ENCODE data around the gene ALX1. TPM values are rescaled to one million over a fixed set of nuclear protein-coding genes. Genes with fewer than 3 reads are reported as not detected.

Gene ALX1
- total and polyA plus RNA-seq, 2 donors (not counting 1 experiment from before 2014, with no cell fraction given) = not detected

- Histone ChIP-seq H3K4me2 (ENCODE audit: extremely low read depth, insufficient read depth, low read length) (no peak overlapping the region), H4K20me1 (ENCODE audit: control insufficient read depth, extremely low read depth, insufficient read depth, low read length) (no peaks in the 10 kb centered on the region), H3K36me3 (ENCODE audit: control insufficient read depth, insufficient read depth, low read length) (no peaks in the 10 kb centered on the region), H3K9me3 (ENCODE audit: control insufficient read depth, insufficient read depth, low read depth, low read length) (no peaks in the 10 kb centered on the region), H3K4me1 (ENCODE audit: control insufficient read depth, extremely low read depth, insufficient read depth, low read length) (no peaks in the 10 kb centered on the region), H3K27me3 (ENCODE audit: control insufficient read depth, insufficient read depth, low read length) (no peaks in the 10 kb centered on the region), H3K79me2 (ENCODE audit: control insufficient read depth, insufficient read depth, low read length) (no peaks in the 10 kb centered on the region), H3K4me3 (replicated peaks in 1 of 4; ENCODE audit: control extremely low read depth in 1 of 4, insufficient read depth in 1 of 4, low read depth in 3 of 4, low read length in 4 of 4) (no peak overlapping the region), H3K9ac (ENCODE audit: insufficient read depth, low read length) (no peak overlapping the region), H3K27ac (ENCODE audit: insufficient read depth, low read length) (no peak overlapping the region), H2AFZ (ENCODE audit: low read length) (no peak overlapping the region)
- DNase-seq (ENCODE audit: low read depth in 2 of 2) = no peak
- no peak for TF ChIP-seq EZH2 (IDR thresholded peaks at IDR 0.05; ENCODE audit: low read length, missing control alignments)
- TF ChIP-seq CTCF (conservative IDR thresholded peaks at IDR 0.05 in 1 of 2, IDR thresholded peaks at IDR 0.05 in 1 of 2; ENCODE audit: low read depth in 1 of 2, low read length in 2 of 2) = no peak
These were observed 28.4 kb downstream of the ALX1 start for GRCh38 chr12:85308374-85308773.

GRCh38 chr12:85309125-85309566 lies 29.1 kb downstream of the ALX1 start:
- no peak overlapping the region for H3K9ac ChIP-seq (ENCODE audit: insufficient read depth, low read length)
- H3K4me1 ChIP-seq (ENCODE audit: control insufficient read depth, extremely low read depth, insufficient read depth, low read length) = no peaks in the 10 kb centered on the region
- TF ChIP-seq CTCF (conservative IDR thresholded peaks at IDR 0.05 in 1 of 2, IDR thresholded peaks at IDR 0.05 in 1 of 2; ENCODE audit: low read depth in 1 of 2, low read length in 2 of 2) = no peak
- no peak for TF ChIP-seq EZH2 (IDR thresholded peaks at IDR 0.05; ENCODE audit: low read length, missing control alignments)
- no peak overlapping the region for H3K27ac ChIP-seq (ENCODE audit: insufficient read depth, low read length)
- H3K27me3 ChIP-seq (ENCODE audit: control insufficient read depth, insufficient read depth, low read length) = no peaks in the 10 kb centered on the region
- DNase-seq (ENCODE audit: low read depth in 2 of 2) = no peak
- no peaks in the 10 kb centered on the region for H3K36me3 ChIP-seq (ENCODE audit: control insufficient read depth, insufficient read depth, low read length)
- no peaks in the 10 kb centered on the region for H4K20me1 ChIP-seq (ENCODE audit: control insufficient read depth, extremely low read depth, insufficient read depth, low read length)
- H3K79me2 ChIP-seq (ENCODE audit: control insufficient read depth, insufficient read depth, low read length) = no peaks in the 10 kb centered on the region
- H2AFZ ChIP-seq (ENCODE audit: low read length) = no peak overlapping the region
- no peak overlapping the region for H3K4me2 ChIP-seq (ENCODE audit: extremely low read depth, insufficient read depth, low read length)
- H3K9me3 ChIP-seq (ENCODE audit: control insufficient read depth, insufficient read depth, low read depth, low read length) = no peaks in the 10 kb centered on the region
- peak overlapping the region in 1 of 4 experiments; percentile 8 for H3K4me3 ChIP-seq (replicated peaks in 1 of 4; ENCODE audit: control extremely low read depth in 1 of 4, insufficient read depth in 1 of 4, low read depth in 3 of 4, low read length in 4 of 4)

- H3K27me3 ChIP-seq (ENCODE audit: control insufficient read depth, insufficient read depth, low read length) = no peaks in the 10 kb centered on the region
- no peak overlapping the region for H3K9ac ChIP-seq (ENCODE audit: insufficient read depth, low read length)
- H3K27ac ChIP-seq (ENCODE audit: insufficient read depth, low read length) = no peak overlapping the region
- H3K4me1 ChIP-seq (ENCODE audit: control insufficient read depth, extremely low read depth, insufficient read depth, low read length) = no peaks in the 10 kb centered on the region
- no peak overlapping the region for H2AFZ ChIP-seq (ENCODE audit: low read length)
- no peak overlapping the region for H3K4me3 ChIP-seq (replicated peaks in 1 of 4; ENCODE audit: control extremely low read depth in 1 of 4, insufficient read depth in 1 of 4, low read depth in 3 of 4, low read length in 4 of 4)
- H3K79me2 ChIP-seq (ENCODE audit: control insufficient read depth, insufficient read depth, low read length) = no peaks in the 10 kb centered on the region
- no peaks in the 10 kb centered on the region for H3K9me3 ChIP-seq (ENCODE audit: control insufficient read depth, insufficient read depth, low read depth, low read length)
- no peak overlapping the region for H3K4me2 ChIP-seq (ENCODE audit: extremely low read depth, insufficient read depth, low read length)
- no peaks in the 10 kb centered on the region for H4K20me1 ChIP-seq (ENCODE audit: control insufficient read depth, extremely low read depth, insufficient read depth, low read length)
- TF ChIP-seq CTCF (conservative IDR thresholded peaks at IDR 0.05 in 1 of 2, IDR thresholded peaks at IDR 0.05 in 1 of 2; ENCODE audit: low read depth in 1 of 2, low read length in 2 of 2) (peak in 1 of 2 donors; percentile 10), EZH2 (IDR thresholded peaks at IDR 0.05; ENCODE audit: low read length, missing control alignments) (no peak)
- DNase-seq (ENCODE audit: low read depth in 2 of 2) = no peak
- no peaks in the 10 kb centered on the region for H3K36me3 ChIP-seq (ENCODE audit: control insufficient read depth, insufficient read depth, low read length)
These were observed 30.0 kb downstream of the ALX1 start for GRCh38 chr12:85310025-85310424.

Measured in fibroblast of lung (primary cell).